Measurements from ENCODE around the gene NDUFB8.
A peak's percentile ranks its signal among the peaks of the same experiment; 100 is the strongest.

Gene NDUFB8

GRCh38 chr10:100535715-100536353 is 6.2 kb upstream of the NDUFB8 start, which contains the start of gene HIF1AN:
Gene HIF1AN, plus strand, starts transcription at chr10:100535943. Its CDS starts 16 bp downstream, at chr10:100535959.
- peak; percentile 93 for DNase-seq (ENCODE audit: low read depth)

- no peak for DNase-seq (ENCODE audit: low read depth)
Measured at GRCh38 chr10:100535338-100535714, 5.7 kb upstream of the NDUFB8 start.

- no peak for DNase-seq (ENCODE audit: low read depth)
Measured at GRCh38 chr10:100534726-100535125, 5.1 kb upstream of the NDUFB8 start.

DNA sequence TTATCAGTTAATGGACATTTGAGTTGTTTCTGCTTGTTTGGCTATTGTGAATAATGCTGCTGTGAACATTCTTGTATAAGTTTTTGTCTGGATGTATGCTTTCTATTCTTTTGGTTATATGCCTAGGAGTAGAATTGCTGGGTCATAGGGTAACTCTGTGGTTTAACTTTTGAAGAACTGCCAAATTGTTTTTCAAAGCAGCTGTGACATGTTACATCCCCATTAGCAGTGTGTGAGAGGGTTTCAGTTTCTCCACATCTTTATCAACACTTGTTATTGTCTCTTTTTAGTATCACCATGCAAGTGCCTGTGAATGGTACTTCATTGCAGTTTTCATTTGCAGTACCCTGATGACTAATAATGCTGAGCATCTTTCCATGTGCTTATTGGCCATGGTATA is 2.1 kb upstream of the NDUFB8 start:
- DNase-seq (ENCODE audit: low read depth), result no peak

- DNase-seq (ENCODE audit: low read depth), result no peak
Measured at GRCh38 chr10:100528921-100529474, 673 bp downstream of the NDUFB8 start.

GRCh38 chr10:100528123-100528886 is 1.4 kb downstream of the NDUFB8 start:
- DNase-seq (ENCODE audit: low read depth), result no peak

DNA sequence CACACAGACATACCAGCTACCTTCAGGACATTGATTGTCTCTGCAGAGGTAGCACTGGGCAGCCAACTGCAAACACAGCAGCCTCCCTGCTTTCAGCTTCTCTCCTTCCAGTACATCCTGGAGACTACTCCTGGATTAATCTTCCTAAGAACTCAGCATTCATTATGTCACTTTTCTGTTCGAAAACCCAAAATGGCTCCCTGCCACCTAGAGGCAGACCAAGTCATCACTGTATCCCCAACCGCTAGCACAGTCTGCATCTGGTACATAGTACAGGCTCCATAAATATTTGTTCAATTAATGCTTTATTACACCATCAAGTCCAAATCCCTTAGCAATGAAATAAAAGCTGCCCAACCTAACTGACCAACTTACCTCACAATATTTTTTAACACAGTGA is 5.0 kb downstream of the NDUFB8 start:
- DNase-seq (ENCODE audit: low read depth), result no peak

GRCh38 chr10:100524206-100524605 is 5.5 kb downstream of the NDUFB8 start:
- no peak for DNase-seq (ENCODE audit: low read depth)

DNA sequence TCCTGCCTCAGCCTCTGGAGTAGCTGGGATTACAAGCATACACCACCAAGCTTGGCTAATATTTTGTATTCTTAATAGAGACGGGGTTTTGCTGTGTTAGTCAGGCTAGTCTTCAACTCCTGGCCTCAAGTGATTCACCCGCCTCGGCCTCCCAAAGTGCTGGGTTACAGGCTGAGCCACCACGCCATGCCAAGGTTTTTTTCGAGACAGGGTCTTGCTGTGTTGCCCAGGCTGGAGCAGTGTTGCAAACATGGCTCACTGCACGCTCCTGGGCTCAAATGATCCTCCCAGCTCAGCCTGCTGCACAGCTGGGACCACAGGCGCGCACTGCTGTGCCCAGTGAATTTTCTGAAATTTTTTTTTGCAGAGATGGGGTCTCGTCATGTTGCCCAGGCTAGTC is 6.7 kb downstream of the NDUFB8 start:
- DNase-seq (ENCODE audit: low read depth), result peak; percentile 65

GRCh38 chr10:100522107-100522801 is 7.4 kb downstream of the NDUFB8 start:
- DNase-seq (ENCODE audit: low read depth), result peak; percentile 44

- DNase-seq (ENCODE audit: low read depth), result peak; percentile 56
Measured at GRCh38 chr10:100520811-100521210, 8.9 kb downstream of the NDUFB8 start.

DNA sequence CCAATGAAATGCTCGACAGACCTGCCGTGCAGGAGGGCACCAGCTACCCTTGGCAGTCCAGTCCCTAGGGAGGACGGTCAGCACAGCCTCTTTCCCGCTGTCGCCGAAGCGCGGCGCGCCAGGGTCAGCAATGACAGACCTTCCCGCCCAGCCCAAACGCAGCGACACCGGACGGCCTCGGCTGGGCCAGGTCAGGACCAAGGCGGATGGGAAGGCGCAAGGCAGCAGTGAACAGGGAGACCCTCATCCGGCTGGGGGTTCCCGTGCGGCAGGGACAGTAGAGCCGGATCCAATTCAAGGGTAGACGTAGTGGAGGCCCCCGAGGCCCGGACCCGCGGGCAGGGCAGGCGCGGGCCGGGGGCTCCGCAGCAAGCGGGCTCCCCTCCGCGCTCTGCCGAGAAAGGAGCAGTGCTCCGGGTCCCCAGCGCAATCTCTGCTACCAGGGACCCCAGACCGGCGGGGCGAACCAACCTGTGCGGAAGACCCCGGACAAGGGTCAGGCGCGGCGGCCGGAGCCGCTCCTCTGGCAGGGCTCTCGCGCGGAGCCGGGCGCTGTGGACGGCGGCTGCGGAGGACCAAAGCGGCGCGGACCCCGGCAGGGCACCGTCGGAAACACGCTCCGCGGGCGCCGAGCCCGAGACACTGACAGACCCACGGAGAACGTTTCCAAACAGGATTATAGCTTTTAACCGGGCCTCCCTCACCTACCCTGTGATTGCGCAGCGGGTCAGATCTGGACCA is 10.2 kb downstream of the NDUFB8 start, which contains the start of gene SEC31B:
Gene SEC31B, minus strand, starts transcription at position 551 of the 741 bp plus-strand sequence. CDS start 2,909 bp downstream, outside the sequence.
- DNase-seq (ENCODE audit: low read depth), result no peak

DNA sequence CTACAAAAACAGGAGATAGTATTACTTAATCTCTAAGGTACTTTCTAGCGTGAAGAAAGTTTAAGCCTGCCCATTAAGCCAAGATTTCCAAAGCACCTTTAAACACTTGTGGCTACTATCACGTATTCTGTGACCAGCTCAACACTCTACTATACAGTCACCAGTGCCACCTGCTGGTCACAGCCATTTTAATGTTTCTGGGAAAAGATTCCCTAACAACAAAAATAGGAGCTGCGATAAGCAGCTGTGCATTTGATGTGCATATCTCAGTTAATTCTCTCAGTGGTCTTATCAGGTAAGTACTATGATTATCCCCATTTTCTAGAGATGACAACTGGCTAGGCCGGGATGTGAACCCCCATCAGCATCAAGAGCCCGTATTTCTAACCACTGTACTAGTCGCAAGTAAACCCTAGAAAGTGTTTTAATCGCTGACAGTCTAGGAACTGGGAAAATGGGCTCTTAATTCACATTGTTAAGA is 10.9 kb downstream of the NDUFB8 start:
- DNase-seq (ENCODE audit: low read depth), result peak; percentile 64

DNA sequence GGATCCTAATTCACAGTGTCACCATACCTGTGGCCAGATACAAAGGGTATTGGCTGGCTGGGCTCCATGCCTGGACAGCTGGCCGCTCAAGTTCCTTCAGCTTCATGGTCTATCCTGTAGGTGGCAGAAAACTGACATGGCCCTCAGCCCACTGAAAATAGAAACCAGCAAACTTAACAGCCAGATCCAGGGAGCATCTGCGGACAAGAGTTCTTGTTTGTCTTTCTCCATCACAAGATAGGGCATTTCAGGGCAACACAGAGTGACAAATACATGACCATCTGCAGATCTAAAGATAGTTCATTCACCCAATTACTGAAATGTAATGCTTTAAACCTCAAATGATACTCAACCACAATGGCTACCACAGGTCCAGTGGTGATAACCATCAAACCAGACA is 12.8 kb downstream of the NDUFB8 start:
- DNase-seq (ENCODE audit: low read depth), result no peak

GRCh38 chr10:100515612-100516011 is 14.1 kb downstream of the NDUFB8 start:
- DNase-seq (ENCODE audit: low read depth), result no peak

DNA sequence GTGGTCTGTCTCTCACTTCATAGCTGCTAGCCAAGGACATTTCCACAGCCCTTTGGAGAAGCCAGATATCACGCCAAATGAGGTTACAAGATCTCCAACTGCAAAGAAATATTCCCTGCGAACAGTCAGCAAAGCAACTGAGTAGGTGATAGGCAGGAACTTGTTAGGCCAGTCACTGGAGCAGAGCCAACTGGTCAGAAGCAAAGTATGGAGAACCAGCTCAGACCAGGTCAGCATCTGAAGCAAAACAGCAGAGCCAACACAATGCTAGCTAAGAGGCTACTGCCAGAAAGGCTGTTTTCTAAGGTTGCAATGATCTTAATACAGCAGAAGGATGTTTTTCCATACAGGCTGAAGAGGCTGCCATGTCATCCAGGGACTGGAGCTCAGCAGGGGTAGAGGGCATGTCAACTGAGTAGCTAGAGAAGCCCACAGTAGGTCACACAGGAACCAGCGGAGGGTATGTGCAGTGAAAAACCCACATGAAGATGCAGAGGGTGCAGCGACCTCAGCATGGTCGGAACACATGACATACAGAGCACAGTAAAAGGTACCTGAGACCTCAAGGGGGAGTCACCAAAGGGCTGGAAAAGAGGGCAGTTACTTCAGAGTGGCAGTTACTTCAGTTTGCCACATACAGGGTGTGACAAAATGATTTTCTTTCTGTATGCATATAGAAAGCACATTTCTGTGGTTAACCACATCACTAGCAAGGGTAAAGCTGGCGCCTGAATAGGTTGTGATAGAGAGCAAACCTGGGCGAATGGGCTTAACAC is 18.9 kb downstream of the NDUFB8 start:
- DNase-seq (ENCODE audit: low read depth), result no peak

GRCh38 chr10:100509241-100509840 is 20.3 kb downstream of the NDUFB8 start:
- no peak for DNase-seq (ENCODE audit: low read depth)

GRCh38 chr10:100508691-100509150 is 20.9 kb downstream of the NDUFB8 start:
- peak; percentile 64 for DNase-seq (ENCODE audit: low read depth)

GRCh38 chr10:100508266-100508665 is 21.4 kb downstream of the NDUFB8 start:
- DNase-seq (ENCODE audit: low read depth), result no peak

DNA sequence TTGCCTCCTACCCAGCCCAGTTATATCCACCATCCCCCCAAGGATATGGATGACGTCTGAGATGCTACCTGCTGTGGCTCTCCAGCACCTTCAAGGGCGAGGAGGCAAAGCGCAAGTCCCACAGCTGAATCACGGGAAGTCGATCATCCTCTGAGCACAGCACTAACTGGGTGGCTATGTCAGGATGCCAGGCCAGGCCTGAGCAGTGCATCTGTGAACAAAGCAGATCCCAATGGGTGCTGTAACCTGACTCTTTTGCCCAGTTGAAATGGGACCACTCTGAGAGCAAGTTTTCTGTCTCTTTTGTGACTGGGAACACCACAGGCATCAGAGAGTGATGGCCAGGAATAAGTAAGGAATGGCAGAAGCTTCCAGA is 22.3 kb downstream of the NDUFB8 start:
- DNase-seq (ENCODE audit: low read depth), result no peak
